GM18907 (cell line): ENCODE data around the gene NMRAL1.

Source experiments
- ATAC-seq: cut with Tn5 transposase; IDR thresholded peaks from one replicate; pipeline ENCODE4 v1.9.1; 2021; ENCODE audit warnings: mild to moderate bottlenecking, moderate library complexity; ENCODE audit not compliant: unreplicated experiment

The NMRAL1 gene

DNA sequence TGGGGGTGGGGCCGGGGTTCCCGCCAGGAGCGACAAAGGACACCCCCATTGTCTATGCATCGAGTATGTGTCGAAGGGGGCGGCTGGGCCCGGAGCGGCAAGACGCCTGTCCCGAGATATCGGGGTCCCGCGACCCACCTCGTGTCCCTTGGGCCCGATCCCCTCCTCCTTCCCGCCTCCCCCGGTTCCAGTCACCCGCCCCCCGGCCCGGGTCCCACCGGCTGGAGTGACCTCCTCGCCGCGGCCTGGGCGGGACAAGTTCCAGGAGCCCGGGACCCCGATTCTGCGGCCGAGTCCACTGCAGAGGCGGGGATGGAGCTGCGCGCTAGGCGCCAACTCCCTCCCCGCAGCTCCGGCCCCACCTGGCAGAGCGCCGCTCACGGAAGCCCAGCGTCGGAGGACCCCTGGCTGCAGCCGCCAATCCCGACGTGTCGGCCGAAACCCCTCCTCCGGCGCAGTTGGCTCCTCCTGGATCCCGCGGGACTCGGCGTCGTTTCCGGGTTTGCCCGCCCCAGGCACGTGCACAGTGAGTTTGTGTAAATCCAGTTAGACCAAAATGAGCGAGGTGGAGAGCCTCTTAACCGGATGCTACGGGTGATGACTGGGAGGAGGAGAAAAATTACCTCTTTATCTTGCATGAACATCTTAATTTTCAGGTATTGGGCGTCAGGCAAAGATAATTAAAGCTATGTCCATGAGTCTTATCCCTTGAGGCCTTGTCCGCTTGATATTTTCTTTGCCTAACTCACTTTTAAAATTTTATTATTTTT lies at the start of gene NMRAL1:
NMRAL1 (minus strand) TSS at position 434 of the 770 bp plus-strand sequence. CDS start 493 bp downstream, outside the sequence.
- peak; percentile 61 for ATAC-seq

GRCh38 chr16:4523686-4524085 lies 49.3 kb upstream of the NMRAL1 start:
- ATAC-seq = no peak

DNA sequence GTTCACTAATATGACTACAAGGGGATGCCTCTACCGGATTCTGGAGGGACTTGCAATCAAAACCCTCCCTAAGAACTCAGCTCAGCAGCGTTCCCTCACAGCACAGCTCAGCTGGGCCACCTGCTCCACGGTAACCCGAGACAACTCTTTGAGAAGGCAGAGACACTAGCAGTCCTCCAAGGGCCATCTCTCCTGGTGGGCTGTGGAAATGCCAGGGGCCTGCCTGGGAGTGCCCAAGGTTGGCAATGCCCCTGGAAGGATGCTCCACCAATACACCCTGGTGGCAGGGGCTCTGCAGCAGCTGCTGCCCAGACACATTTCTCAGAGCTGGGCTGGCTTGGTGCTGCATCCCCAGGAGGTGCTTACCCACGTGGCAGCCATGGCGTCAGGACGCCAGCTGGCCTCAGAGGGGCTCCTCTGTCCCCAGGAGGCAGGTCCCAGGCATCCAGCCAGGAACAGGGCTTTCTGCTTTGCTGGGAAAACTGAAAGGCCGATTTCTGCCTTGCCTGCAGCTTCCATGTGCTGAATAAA lies 47.7 kb upstream of the NMRAL1 start:
- no peak for ATAC-seq

DNA sequence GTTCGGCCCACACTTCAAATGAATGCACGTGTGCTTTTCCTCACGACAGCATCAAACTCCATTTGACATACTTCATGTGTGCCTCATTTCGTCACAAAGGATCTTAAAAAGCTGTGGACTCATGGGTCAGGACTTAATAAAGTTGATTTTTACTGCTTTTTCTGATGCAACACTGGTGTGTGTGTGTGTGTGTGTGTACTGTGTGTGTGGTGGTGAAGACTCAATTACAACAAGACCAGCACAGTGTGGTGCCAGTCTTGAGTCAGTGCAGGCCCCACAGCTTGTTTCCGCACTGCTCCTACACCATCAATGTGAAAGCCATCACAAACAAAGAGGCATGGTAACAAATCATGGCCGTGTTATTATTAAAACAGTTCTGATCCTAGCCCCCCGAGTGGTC lies 46.5 kb upstream of the NMRAL1 start:
- no peak for ATAC-seq

DNA sequence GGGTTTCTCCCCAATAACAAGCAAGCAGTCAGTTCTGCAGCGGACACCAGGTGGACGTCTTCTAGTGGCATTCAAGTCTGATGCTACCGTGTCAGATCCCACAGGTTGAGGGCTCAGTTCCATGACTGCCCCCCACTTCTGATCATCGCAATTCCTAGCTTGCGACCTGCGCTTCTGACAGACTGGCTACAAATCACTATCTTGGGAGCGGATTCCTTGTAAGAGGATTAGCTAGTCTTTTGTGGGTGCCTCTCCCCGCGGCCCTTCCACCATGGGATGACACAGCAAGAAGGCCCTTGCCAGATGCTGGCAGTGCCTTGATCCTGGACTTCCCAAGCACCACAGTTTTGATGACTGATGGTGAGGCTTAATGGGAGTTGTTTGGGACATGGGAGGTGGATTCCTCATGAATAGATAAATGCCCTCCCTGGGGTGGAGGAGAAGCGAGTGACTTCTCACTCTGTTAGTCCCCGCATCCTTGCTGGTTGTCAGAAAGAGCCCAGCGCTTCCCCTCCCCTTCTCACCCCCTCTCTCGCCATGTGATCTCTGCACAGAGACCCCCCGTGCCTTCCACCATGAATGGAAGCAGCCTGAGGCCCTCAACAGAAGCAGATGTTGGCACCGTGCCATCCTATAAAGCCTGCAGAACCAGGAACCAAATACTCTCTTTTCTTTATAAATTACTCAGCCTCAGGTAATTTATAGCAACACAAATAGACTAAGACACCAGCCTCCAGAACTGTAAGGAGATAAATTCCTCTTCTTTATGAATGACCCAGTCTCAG lies 45.0 kb upstream of the NMRAL1 start:
- no peak for ATAC-seq

GRCh38 chr16:4517812-4518680 lies 43.6 kb upstream of the NMRAL1 start:
- ATAC-seq = no peak

- ATAC-seq = peak; percentile 57
Measured at GRCh38 chr16:4515611-4516233, 41.3 kb upstream of the NMRAL1 start.

- ATAC-seq = no peak
Measured at GRCh38 chr16:4514606-4515005, 40.2 kb upstream of the NMRAL1 start.

DNA sequence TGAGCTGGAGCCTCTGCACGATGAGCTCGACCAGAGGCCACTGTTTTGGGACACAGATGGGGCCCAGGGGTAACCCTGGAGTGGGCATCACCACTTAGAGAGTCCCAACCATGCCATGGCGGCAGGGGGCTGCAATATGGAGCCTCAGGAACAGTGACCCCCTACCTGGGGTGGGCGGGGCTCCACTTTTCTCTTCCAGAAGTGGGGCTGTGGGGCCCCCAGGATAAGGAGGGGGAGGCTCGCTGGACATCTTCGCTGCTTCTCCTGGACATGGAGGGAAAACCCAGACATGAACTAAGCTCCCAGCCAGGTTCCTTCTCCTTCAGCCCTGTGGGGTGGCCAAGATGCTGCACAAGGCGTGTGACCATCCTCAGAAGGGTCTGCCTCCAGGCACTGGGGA lies 39.5 kb upstream of the NMRAL1 start:
- no peak for ATAC-seq

DNA sequence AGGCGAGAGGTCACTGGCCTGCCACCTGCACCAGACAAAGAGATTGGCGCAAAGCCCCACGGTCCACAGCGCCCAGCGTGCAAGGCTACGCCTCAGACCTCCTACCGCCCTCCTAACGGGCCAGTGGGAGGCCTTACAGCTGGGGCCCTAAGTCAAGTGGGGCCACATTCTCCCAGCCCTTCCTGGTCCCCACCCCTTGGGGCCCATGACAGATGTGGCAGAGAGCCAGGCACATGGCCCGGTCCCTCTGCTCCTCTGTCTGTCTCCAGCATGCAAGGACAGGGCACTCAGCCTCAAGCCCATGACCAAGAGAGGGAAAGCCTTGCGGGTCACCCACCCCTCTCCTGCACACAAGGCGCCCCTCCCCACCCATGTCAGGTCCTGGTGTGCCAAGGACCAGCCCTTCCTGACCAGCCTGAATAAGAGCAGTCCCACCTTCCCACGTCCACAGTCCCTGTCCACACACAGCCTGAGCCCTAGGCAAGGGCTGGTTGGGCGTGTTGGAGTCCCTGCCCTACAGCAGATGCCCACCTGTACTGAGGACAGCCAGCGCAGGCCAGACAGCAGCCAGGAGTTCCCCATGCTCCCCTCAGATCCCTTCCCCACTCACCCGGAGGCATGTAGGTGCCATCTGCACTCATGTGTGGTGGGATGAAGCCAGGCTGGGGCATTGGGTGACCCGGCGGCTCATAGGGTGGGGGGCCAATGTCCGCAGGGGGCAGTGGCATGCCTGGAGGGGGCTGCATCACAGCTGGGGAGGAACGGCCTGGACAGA lies 38.8 kb upstream of the NMRAL1 start:
- no peak for ATAC-seq

- ATAC-seq = no peak
Measured at GRCh38 chr16:4512473-4512872, 38.0 kb upstream of the NMRAL1 start.

DNA sequence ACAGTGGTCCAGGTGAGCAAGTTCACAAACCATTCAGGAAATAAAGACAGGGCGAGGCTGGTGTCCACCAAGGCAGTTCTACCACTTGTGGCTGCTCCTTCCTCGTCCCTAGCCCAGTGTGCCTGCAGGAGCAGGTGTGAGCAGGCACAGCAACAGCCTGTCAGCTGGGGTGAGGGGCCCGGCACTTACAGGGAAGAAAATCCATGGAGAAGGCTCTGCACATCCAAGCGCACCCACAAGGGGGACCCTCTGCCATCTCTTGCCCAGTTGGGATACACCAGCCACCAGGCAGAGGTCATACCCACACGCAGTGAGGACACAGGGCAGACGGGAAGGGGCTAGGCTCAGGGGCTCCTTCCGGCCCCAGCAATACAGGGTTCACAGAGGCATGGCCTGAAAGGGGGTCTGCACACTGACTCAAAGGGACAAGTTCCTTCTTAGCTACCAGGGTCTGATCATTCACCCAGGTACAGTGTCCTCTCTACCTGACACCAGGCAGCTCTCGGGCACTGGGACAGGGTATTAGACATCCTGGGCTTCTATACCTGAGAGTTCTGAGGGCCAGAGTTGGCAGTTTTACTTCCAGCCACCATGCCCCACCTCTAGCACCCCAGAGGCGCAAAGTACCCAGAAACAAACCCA lies 37.1 kb upstream of the NMRAL1 start:
- no peak for ATAC-seq

DNA sequence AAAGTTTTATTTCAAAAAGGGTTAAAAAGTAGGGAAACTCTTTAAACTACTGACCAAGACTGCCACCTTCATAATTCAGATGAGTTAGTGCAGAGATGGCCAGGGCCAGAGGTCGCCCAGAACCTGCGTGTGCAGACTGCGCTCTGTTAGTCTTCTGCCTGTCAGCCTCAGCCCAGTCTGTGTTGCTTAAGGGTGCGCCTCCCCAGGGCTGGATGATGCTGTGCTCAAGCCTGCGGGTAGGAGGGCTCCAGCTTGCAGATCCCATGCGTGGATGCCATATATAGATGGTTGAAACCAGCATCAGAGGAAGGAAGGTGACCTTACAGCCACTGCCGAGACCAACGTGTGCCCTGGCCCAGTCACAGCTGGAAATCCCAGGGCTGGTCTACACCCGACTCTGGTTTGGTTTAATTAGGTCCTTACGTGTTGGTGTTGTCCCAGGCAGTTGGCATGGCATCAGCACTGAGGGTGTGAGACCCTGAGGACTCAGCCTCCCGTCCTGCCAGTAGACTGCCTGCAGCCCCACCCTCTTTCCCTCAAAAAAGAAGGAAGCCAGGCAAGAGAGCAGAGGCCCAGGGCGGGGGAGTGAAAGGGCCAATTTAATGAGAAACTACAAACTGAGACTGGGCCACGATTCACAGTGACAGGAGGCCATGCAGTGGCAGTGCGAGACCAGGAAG lies 36.5 kb upstream of the NMRAL1 start:
- no peak for ATAC-seq

GRCh38 chr16:4510131-4510530 lies 35.7 kb upstream of the NMRAL1 start:
- ATAC-seq = no peak

DNA sequence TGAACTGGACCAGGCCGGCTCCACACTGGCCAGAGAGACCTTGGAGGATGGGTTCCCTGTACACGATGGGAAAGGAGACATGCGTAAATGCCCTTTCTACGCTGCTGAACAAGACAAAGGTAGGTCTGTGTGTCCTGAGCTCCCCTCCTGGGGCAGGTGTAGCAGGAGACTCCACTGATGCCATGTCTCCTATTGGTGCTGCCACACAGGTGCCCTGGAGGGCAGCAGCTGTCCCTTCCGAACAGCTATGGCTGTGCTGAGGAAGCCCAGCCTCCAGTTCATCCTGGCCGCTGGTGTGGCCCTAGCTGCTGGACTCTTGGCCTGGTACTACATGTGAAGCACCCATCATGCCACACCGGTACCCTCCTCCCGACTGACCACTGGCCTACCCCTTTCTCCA lies 35.0 kb upstream of the NMRAL1 start:
- ATAC-seq = no peak

DNA sequence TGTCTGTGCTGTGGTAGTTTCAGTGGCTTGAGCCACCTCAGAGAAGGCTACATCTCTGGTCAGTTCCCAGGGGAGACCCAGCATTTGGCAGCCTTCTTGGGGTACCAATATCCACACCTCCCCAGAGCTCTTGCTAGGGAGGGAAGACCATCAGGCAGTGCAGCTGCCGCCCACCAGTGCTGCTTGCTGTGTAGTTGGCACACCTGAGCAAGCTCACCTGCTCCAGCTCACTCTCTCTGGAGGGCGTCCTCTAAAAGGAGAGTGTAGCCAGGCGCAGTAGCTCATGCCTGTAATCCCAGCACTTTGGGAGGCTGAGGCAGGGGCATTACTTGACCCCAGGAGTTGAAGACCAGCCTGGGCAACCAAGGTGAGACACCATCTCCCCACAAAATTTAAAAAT lies 34.4 kb upstream of the NMRAL1 start:
- ATAC-seq = no peak

DNA sequence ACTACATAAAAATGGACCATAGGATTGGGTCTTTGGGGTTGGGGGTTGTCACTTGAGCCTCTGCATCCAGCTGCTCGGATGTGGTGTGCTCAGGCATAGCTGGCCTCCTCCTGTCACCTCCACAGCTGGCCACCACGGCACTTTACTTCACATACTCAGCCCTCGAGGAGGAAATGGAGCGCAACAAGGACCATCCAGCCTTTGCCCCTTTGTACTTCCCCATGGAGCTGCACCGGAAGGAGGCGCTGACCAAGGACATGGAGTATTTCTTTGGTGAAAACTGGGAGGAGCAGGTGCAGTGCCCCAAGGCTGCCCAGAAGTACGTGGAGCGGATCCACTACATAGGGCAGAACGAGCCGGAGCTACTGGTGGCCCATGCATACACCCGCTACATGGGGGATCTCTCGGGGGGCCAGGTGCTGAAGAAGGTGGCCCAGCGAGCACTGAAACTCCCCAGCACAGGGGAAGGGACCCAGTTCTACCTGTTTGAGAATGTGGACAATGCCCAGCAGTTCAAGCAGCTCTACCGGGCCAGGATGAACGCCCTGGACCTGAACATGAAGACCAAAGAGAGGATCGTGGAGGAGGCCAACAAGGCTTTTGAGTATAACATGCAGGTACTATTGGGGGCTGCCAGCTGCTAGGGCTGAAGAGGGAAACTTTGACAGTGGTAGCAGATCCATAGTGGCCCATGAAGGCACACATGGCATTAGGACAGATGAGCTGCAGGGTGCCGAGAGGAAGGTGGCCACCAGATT lies 33.3 kb upstream of the NMRAL1 start:
- no peak for ATAC-seq

DNA sequence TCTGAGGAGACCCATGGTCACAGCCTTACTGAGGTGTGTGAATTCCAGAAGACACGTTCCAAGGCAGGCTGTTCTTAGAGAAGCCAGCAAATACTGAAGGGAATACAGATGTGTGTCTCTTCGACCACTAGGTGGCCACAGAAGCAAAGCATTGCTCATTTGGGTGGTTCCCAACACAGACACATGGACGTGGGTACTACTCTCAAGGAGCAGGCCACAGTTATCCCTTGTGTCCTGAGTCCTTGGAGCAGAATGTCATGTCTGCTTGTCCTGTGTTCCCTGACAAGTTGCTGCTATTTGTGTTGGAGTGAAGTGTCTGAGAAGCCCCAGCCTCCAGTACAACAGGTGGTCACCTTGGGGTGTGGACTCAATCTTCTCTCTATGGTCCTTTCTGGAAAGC lies 32.0 kb upstream of the NMRAL1 start:
- peak; percentile 44 for ATAC-seq
